Smooth muscle cell (in vitro differentiated cells): Measurements from ENCODE around the gene ABI1. TPM values are rescaled to one million over a fixed set of nuclear protein-coding genes. Genes with fewer than 3 reads are reported as not detected.

Source experiments
- DNase-seq: peaks from one replicate; lab custom pipeline; 2025; ENCODE audit not compliant: unreplicated experiment; lab: John Stamatoyannopoulos, UW
- H2AFZ ChIP-seq: fragments of 200-600 bp; sonication (generic); 2 replicates; pipeline ENCODE4 v1.6.0; 2016; ENCODE audit warnings: antibody characterized with exemption, low read depth, mild to moderate bottlenecking
- H3F3A ChIP-seq: fragments of 200-600 bp; sonication (generic); 2 replicates; pipeline ENCODE4 v1.6.0; 2017; ENCODE audit warnings: antibody characterized with exemption, low read depth
- H3K27ac ChIP-seq: fragments of 200-600 bp; sonication (generic); 2 replicates; pipeline ENCODE4 v1.5.1; 2016; ENCODE audit warnings: low read depth, mild to moderate bottlenecking
- H3K27me3 ChIP-seq: fragments of 200-600 bp; sonication (generic); 2 replicates; pipeline ENCODE4 v1.6.1; 2016; ENCODE audit warnings: low read depth, mild to moderate bottlenecking
- H3K36me3 ChIP-seq: fragments of 200-600 bp; sonication (generic); 2 replicates; pipeline ENCODE4 v1.5.1; 2016; ENCODE audit warnings: low read depth
- H3K4me1 ChIP-seq: fragments of 200-600 bp; sonication (generic); 2 replicates; pipeline ENCODE4 v1.5.1; 2016; ENCODE audit warnings: low read depth
- H3K4me2 ChIP-seq: fragments of 200-600 bp; sonication (generic); 2 replicates; pipeline ENCODE4 v1.6.0; 2016; ENCODE audit warnings: mild to moderate bottlenecking
- H3K4me3 ChIP-seq: fragments of 200-600 bp; sonication (generic); 2 replicates; pipeline ENCODE4 v1.5.1; 2016; ENCODE audit warnings: mild to moderate bottlenecking
- H3K79me2 ChIP-seq: fragments of 200-600 bp; sonication (generic); 2 replicates; pipeline ENCODE4 v1.6.0; 2016; ENCODE audit warnings: low read depth, mild to moderate bottlenecking
- H3K9ac ChIP-seq: fragments of 200-600 bp; sonication (generic); 2 replicates; pipeline ENCODE4 v1.6.0; 2016; ENCODE audit warnings: low read depth
- H3K9me3 ChIP-seq: fragments of 200-600 bp; sonication (generic); replicated peaks from 2 replicates; pipeline ENCODE4 v1.5.1; 2016; ENCODE audit warnings: low read depth
- H4K20me1 ChIP-seq: fragments of 200-600 bp; sonication (generic); 2 replicates; pipeline ENCODE4 v1.6.0; 2016; ENCODE audit warnings: low read depth
- WGBS: methylation state at CpG from one replicate; pipeline ENCODE4 v1.1.7; 2016; ENCODE audit warnings: low lambda C conversion rate; 5-methylcytosine and 5-hydroxymethylcytosine counted together
- polyA plus RNA-seq: library from polyadenylated mRNA; unstranded; fragments of >200 nt; fragmentation: Nextera tagmentation; extraction: Ambion mirVana; gene quantifications from 2 replicates; pipeline ENCODE4 v1.2.1, GENCODE V29; 2016
- small RNA-seq: library from RNA; depleted of rRNA; stranded (forward); fragments of <200 nt; gene quantifications from one replicate; pipeline ENCODE3, GENCODE V24; 2014
- total RNA-seq: library from RNA; depleted of rRNA; stranded (reverse); fragments of >200 nt; gene quantifications from 2 replicates; pipeline ENCODE4 v1.2.3, GENCODE V29; 2014
- TF ChIP-seq, protein P1 (sequence below): fragments of 200-600 bp; sonication (generic); IDR thresholded peaks from 2 replicates; pipeline ENCODE4 v1.5.1; 2017; ENCODE audit warnings: borderline replicate concordance, mild to moderate bottlenecking, antibody characterized with exemption; ENCODE audit not compliant: insufficient read depth, poor library complexity, severe bottlenecking

ABI1 gene
- total and polyA plus RNA-seq, 2 experiments from 2014 or later: 40.3 to 51.4 TPM

GRCh38 chr10:26696786-26697162 is 164.0 kb downstream of the ABI1 start:
- Histone ChIP-seq H3K27me3 (no peaks in the 10 kb centered on the region), H3F3A (peaks cover 6% of the 10 kb centered on the region), H3K27ac (peak overlapping the region; percentile 43), H3K4me1 (peaks cover 13% of the 10 kb centered on the region), H3K9ac (peak overlapping the region; percentile 75), H2AFZ (peak overlapping the region; percentile 99), H4K20me1 (no peaks in the 10 kb centered on the region), H3K9me3 (no peaks in the 10 kb centered on the region), H3K4me3 (peak overlapping the region; percentile 92), H3K4me2 (peak overlapping the region; percentile 92), H3K36me3 (no peaks in the 10 kb centered on the region), H3K79me2 (peaks cover 38% of the 10 kb centered on the region)
- WGBS: 31% methylated on average over 11 of the region's 11 CpGs
- DNase-seq: no peak
- TF ChIP-seq, protein P1, sequence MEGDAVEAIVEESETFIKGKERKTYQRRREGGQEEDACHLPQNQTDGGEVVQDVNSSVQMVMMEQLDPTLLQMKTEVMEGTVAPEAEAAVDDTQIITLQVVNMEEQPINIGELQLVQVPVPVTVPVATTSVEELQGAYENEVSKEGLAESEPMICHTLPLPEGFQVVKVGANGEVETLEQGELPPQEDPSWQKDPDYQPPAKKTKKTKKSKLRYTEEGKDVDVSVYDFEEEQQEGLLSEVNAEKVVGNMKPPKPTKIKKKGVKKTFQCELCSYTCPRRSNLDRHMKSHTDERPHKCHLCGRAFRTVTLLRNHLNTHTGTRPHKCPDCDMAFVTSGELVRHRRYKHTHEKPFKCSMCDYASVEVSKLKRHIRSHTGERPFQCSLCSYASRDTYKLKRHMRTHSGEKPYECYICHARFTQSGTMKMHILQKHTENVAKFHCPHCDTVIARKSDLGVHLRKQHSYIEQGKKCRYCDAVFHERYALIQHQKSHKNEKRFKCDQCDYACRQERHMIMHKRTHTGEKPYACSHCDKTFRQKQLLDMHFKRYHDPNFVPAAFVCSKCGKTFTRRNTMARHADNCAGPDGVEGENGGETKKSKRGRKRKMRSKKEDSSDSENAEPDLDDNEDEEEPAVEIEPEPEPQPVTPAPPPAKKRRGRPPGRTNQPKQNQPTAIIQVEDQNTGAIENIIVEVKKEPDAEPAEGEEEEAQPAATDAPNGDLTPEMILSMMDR: no peak

Small RNA genes within 50 kb of the gene (small RNA-seq; reads per million reads assigned to genes)
- gene RF00191 (not detected), gene RNU6-946P (0.08 reads per million)

Other genes with a start within 250 kb of the ABI1 start
- 5.2 and 14.0 TPM in 2 replicates for gene PDSS1, start 163.3 kb downstream of the ABI1 start, total RNA-seq
- gene PDSS1, start 163.3 kb downstream of the ABI1 start, polyA plus RNA-seq: 5.1 and 6.8 TPM in 2 replicates
- gene ANKRD26, start 239.5 kb upstream of the ABI1 start, total RNA-seq: 9.7 and 11.5 TPM in 2 replicates
- gene ANKRD26, start 239.5 kb upstream of the ABI1 start, polyA plus RNA-seq: 4.3 and 7.6 TPM in 2 replicates